ENCODE measurements around the gene C3orf20.

DNA sequence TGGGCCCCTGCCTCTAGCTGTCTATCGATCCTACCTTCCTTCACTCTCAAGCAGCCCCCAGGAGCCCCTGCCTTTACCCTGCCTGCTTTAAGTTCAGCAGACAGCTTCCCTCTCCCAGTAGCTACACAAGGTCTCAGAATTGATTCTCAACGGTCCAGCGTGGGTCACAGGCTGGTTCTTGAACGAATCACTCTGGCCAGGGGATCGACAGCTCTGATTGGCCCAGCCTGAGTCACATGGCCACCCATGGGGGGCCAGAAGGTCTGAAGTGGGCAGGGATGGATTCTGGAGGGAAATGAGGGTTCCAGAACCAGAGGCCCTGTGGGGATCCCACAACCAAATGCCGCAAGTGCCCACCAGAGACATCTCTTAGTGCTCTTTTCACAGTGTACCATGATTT is 47.1 kb upstream of the C3orf20 start:
- TF ChIP-seq, protein P1, sequence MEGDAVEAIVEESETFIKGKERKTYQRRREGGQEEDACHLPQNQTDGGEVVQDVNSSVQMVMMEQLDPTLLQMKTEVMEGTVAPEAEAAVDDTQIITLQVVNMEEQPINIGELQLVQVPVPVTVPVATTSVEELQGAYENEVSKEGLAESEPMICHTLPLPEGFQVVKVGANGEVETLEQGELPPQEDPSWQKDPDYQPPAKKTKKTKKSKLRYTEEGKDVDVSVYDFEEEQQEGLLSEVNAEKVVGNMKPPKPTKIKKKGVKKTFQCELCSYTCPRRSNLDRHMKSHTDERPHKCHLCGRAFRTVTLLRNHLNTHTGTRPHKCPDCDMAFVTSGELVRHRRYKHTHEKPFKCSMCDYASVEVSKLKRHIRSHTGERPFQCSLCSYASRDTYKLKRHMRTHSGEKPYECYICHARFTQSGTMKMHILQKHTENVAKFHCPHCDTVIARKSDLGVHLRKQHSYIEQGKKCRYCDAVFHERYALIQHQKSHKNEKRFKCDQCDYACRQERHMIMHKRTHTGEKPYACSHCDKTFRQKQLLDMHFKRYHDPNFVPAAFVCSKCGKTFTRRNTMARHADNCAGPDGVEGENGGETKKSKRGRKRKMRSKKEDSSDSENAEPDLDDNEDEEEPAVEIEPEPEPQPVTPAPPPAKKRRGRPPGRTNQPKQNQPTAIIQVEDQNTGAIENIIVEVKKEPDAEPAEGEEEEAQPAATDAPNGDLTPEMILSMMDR (conservative IDR thresholded peaks at IDR 0.05), result no peak
- no peak for TF ChIP-seq ZFX (IDR thresholded peaks at IDR 0.05)
